NCI-H345 treated with DMSO at 0.1 percent for 48 hours (cell line): ENCODE results near the gene RSPO4.
"Not testable (repeated sequence)": the region's sequence is repeated elsewhere in the genome, so short reads cannot be mapped to it uniquely, and the experiment has no call there.

Source experiments
- DNase-seq: peaks from one replicate; lab custom pipeline; 2025; ENCODE audit not compliant: unreplicated experiment; lab: John Stamatoyannopoulos, UW

RSPO4 gene

DNA sequence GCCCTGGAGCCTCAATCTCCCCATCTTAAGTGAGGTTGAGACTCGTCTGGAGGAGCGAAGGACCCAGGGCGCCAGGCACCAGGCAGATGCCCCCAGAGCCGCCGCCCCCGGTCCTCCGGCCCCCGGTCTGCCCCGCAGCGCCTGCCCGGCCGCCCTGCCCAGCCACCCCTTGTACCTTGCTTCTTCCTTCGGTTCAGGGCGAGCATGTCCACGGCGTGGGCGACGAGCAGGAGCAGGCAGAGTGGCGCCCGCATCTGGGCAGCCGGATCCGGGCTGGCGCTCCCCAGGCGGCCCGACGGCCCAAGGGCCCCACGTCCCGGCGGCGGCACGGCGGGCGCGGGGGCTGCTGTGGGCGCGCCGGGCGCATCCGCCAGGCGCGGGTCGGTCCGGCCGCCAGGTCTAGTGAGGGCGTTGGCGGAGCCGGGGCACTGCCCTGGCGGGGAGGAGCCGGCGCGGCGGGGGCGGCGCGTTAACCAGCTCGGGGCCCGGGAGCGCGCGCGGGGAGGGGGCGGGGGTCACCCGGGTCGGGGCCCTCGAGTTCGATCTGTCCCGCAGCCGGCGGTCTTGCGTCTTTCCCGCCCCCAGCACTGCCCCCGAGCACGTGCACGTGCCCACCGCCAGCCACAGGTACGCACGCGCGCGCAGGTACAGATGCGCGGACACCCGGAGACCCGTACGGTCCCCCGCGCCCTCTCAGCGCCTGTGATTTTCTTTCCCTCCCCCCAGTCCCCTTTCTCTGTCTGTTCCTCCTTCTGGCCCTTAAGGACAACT is at the start of gene RSPO4:
Gene RSPO4 (minus strand): TSS at position 401 of the 771 bp plus-strand sequence. CDS start 147 bp downstream, at position 254.
- DNase-seq: no peak

- no peak for DNase-seq
These were observed 48.3 kb upstream of the RSPO4 start for GRCh38 chr20:1050440-1050839.

GRCh38 chr20:1045860-1046418 is 43.8 kb upstream of the RSPO4 start:
- DNase-seq: no peak

- DNase-seq: no peak
These were observed 39.8 kb upstream of the RSPO4 start for GRCh38 chr20:1041845-1042390.

- DNase-seq: no peak
These were observed 36.1 kb upstream of the RSPO4 start for GRCh38 chr20:1038205-1038604.

GRCh38 chr20:1037039-1037438 is 34.9 kb upstream of the RSPO4 start:
- no peak for DNase-seq

- DNase-seq: no peak
These were observed 33.4 kb upstream of the RSPO4 start for GRCh38 chr20:1035466-1035865.

- no peak for DNase-seq
These were observed 32.3 kb upstream of the RSPO4 start for GRCh38 chr20:1034415-1034789.

GRCh38 chr20:1033751-1034414 is 31.8 kb upstream of the RSPO4 start:
- no peak for DNase-seq

DNA sequence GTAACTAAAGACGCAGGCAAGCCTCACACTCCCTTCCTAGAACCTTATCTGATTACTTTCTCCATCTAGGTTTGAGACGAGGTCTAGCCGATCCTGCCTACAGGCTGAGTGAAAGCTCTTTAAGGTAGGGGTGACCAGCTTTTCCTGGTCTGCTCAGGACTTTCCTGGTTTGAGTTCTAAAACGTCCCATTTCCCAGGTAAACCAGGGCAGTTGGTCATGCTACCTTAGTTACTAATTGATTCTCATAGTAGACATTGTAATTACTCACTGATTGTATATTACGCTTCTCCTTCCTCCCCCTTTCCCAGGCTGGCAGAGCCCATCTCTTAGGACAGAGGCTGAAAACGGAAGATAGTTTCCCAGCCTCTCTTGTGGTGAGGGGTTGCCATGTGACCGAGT is 27.9 kb upstream of the RSPO4 start:
- no peak for DNase-seq

DNA sequence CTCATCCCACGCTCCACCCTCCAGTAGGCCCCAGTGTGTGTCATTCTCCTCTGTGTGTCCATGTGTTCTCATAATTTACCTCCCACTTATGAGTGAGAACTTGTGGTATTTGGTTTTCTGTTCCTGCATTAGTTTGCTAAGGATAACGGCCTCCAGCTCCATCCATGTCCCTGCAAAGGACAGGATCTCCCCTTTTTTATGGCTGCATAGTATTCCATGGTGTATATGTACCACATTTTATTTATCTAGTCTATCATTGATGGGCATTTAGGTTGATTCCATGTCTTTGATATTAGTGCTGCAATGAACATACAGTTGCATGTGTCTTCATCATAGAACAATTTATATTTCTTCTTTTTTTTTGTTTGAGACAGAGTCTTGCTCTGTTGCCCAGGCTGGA is 24.1 kb upstream of the RSPO4 start:
- not testable (repeated sequence) for DNase-seq

DNA sequence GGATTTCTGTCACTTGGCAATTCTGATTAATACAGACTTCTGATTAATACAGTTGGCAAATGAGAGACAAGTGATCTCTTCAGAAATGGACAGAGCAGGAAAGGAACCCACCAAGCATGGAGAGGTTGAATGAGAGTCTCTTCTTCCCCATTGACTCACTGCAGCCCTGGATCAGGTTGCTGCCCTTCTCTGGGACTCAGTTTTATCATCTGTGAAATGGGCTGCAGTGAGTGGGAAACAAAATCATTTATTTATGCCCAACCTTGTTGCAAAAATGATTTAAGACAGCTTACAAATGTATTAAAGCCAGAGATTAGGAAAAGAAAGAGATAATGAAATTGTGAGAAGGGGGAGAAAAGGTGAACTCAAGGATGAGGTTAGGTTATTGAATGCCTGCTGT is 20.8 kb upstream of the RSPO4 start:
- DNase-seq: no peak

DNA sequence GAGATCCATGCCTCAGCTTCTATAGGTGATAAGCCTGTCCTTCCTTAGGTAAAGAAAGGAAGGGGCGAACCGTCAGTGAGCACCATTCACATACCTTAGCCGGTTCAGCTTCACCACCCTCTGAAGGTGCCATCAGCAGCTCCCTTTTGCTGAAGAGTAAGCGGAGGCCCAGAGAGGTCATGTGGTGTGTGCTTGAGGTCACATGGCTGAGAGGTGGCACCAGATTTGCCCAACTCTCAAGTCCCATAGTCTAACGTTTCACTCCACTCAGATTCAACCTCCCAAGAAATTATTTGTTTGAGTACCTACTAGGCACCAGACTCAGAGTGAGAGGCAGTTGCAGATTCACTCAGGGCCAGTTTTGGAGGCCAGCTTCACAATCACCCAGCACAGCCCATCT is 18.5 kb upstream of the RSPO4 start:
- no peak for DNase-seq

DNA sequence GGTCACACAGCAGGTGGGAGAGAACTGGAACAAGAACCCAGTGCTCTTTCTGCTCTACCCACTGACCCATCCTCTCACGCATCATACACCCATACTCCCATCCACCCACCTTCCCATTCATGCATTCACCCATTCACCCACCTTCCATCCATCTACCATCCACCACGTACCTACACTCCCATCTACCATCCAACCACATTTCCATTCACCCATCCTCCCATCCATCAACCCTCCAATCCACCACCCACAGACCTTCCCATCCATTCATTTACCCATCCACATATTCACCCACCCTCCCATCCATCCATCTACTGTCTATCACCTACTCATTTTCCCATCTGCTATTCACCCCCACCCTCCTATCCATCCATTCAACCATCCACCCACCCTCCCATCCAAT is 17.2 kb upstream of the RSPO4 start:
- no peak for DNase-seq

- DNase-seq: no peak
These were observed 15.6 kb upstream of the RSPO4 start for GRCh38 chr20:1017677-1018076.

- no peak for DNase-seq
These were observed 13.1 kb upstream of the RSPO4 start for GRCh38 chr20:1015181-1015580.

DNA sequence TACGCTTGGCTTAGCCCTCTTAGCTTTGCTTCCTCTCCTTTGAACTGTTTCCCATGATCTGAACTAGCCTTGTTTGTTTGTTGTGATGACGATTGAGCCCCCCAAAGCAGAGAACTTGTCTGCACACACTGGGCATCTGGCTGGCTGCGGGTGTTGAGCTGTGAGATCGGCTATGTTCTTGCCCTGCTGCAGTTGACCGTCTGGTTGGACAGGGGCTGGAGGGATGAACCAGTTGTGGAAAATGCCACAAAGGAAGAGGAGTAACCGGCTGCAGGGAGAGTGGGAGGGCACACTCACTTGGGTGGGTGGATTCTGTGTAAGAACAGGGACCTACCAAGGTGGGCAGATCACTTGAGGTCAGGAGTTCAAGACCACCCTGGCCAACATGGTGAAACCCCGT is 12.4 kb upstream of the RSPO4 start:
- no peak for DNase-seq

DNA sequence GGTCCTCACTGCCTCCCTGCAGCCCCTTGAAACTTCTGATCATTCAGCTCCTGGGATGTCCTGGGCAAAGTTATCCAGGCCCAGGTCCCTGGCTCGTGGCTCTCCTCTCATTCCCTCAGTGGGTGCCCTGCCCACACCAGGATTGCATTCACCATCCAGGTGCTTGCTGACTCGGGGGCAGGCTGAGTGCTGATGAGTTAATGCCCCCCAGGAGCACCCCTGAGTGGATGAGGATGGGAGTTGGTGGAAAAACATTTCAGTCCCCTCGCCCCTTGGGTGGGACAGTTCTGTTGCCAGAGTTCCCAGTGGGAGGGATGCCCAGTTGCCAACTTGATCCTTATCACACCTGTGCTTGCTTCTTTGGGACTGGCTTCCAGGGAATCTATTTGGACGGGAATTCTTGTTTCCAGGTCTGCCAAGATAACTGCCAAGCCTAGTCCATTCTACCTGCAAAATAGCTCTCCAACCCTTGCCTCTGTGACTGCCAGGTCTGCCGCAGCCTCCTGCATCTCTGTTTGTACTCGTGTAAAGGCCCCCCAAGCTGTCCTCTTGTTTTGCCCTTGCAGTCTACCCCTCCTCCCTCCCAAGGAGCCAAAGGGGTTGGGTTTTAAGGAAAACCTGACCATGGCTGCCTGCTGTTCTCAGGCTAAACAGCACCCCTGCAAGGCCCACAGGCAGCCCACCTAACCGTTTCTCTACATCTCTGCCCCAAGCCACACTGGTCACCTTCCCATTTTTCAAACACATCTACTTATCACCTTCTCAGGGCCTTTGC is 11.6 kb upstream of the RSPO4 start:
- no peak for DNase-seq

GRCh38 chr20:1012359-1013168 is 10.5 kb upstream of the RSPO4 start:
- no peak for DNase-seq

- DNase-seq: no peak
These were observed 8.5 kb upstream of the RSPO4 start for GRCh38 chr20:1010659-1011058.
